Measurements from ENCODE around the gene ITGA7.
A peak's percentile ranks its signal among the peaks of the same experiment; 100 is the strongest.

The ITGA7 gene

GRCh38 chr12:55721601-55722213, 14.0 kb upstream of the ITGA7 start:
- DNase-seq (ENCODE audit: low read depth in 1 of 2, low spot score in 1 of 2) = no peak
- in situ Hi-C loops (cut with HindIII; ENCODE audit: low pct_unique_long_range_greater_than_20kb, low sequenced_read_pairs) = no loop called here
- no peak for TF ChIP-seq JUND (IDR thresholded peaks at IDR 0.05; ENCODE audit: low read depth)

GRCh38 chr12:55720894-55721444, 13.3 kb upstream of the ITGA7 start:
- peak; percentile 85 to 91 for DNase-seq (ENCODE audit: low read depth in 1 of 2, low spot score in 1 of 2)
- TF ChIP-seq JUND (IDR thresholded peaks at IDR 0.05; ENCODE audit: low read depth) = no peak
- in situ Hi-C loops (cut with HindIII; ENCODE audit: low pct_unique_long_range_greater_than_20kb, low sequenced_read_pairs) = no loop called here

GRCh38 chr12:55720071-55720564, 12.4 kb upstream of the ITGA7 start, which contains the start of gene RDH5:
RDH5 (plus strand) TSS chr12:55720393; CDS start chr12:55721185, 792 bp downstream.
- in situ Hi-C loops (cut with HindIII; ENCODE audit: low pct_unique_long_range_greater_than_20kb, low sequenced_read_pairs) = no loop called here
- no peak for DNase-seq (ENCODE audit: low read depth in 1 of 2, low spot score in 1 of 2)

GRCh38 chr12:55719371-55719770, 11.7 kb upstream of the ITGA7 start:
- in situ Hi-C loops (cut with HindIII; ENCODE audit: low pct_unique_long_range_greater_than_20kb, low sequenced_read_pairs) = no loop called here
- TF ChIP-seq JUND (IDR thresholded peaks at IDR 0.05; ENCODE audit: low read depth) = no peak
- DNase-seq (ENCODE audit: low read depth in 1 of 2, low spot score in 1 of 2) = no peak

More at GRCh38 chr12:55720071-55720564, 12.4 kb upstream of the ITGA7 start, which contains the start of gene RDH5:
- no peak for TF ChIP-seq JUND (IDR thresholded peaks at IDR 0.05; ENCODE audit: low read depth)

GRCh38 chr12:55718624-55719275, 11.0 kb upstream of the ITGA7 start:
- DNase-seq (ENCODE audit: low read depth in 1 of 2, low spot score in 1 of 2) = no peak
- no peak for TF ChIP-seq JUND (IDR thresholded peaks at IDR 0.05; ENCODE audit: low read depth)
- in situ Hi-C loops (cut with HindIII; ENCODE audit: low pct_unique_long_range_greater_than_20kb, low sequenced_read_pairs) = no loop called here

GRCh38 chr12:55718015-55718414, 10.3 kb upstream of the ITGA7 start:
- in situ Hi-C loops (cut with HindIII; ENCODE audit: low pct_unique_long_range_greater_than_20kb, low sequenced_read_pairs) = no loop called here
- DNase-seq (ENCODE audit: low read depth in 1 of 2, low spot score in 1 of 2) = no peak
- no peak for TF ChIP-seq JUND (IDR thresholded peaks at IDR 0.05; ENCODE audit: low read depth)

GRCh38 chr12:55717011-55718007, 9.6 kb upstream of the ITGA7 start:
- no peak for TF ChIP-seq JUND (IDR thresholded peaks at IDR 0.05; ENCODE audit: low read depth)
- in situ Hi-C loops (cut with HindIII; ENCODE audit: low pct_unique_long_range_greater_than_20kb, low sequenced_read_pairs) = no loop called here
- DNase-seq (ENCODE audit: low read depth in 1 of 2, low spot score in 1 of 2) = no peak

- no peak for DNase-seq (ENCODE audit: low read depth in 1 of 2, low spot score in 1 of 2)
- in situ Hi-C loops (cut with HindIII; ENCODE audit: low pct_unique_long_range_greater_than_20kb, low sequenced_read_pairs) = no loop called here
- no peak for TF ChIP-seq JUND (IDR thresholded peaks at IDR 0.05; ENCODE audit: low read depth)
Measured at GRCh38 chr12:55716582-55716957, 8.9 kb upstream of the ITGA7 start.

GRCh38 chr12:55715833-55716581, 8.3 kb upstream of the ITGA7 start, which contains the start of gene BLOC1S1:
BLOC1S1 (plus strand) TSS chr12:55716046; CDS start chr12:55716052, 6 bp downstream.
- in situ Hi-C loops (cut with HindIII; ENCODE audit: low pct_unique_long_range_greater_than_20kb, low sequenced_read_pairs) = no loop called here
- TF ChIP-seq JUND (IDR thresholded peaks at IDR 0.05; ENCODE audit: low read depth) = no peak
- DNase-seq (ENCODE audit: low read depth in 1 of 2, low spot score in 1 of 2) = peak; percentile 95 to 98

GRCh38 chr12:55715169-55715764, 7.6 kb upstream of the ITGA7 start:
- in situ Hi-C loops (cut with HindIII; ENCODE audit: low pct_unique_long_range_greater_than_20kb, low sequenced_read_pairs) = no loop called here
- TF ChIP-seq JUND (IDR thresholded peaks at IDR 0.05; ENCODE audit: low read depth) = no peak
- no peak for DNase-seq (ENCODE audit: low read depth in 1 of 2, low spot score in 1 of 2)

- in situ Hi-C loops (cut with HindIII; ENCODE audit: low pct_unique_long_range_greater_than_20kb, low sequenced_read_pairs) = no loop called here
- TF ChIP-seq JUND (IDR thresholded peaks at IDR 0.05; ENCODE audit: low read depth) = no peak
- no peak for DNase-seq (ENCODE audit: low read depth in 1 of 2, low spot score in 1 of 2)
Measured at GRCh38 chr12:55713721-55714120, 6.0 kb upstream of the ITGA7 start.

Measured in T47D (cell line).